Measurements from ENCODE around the gene MCF2L.

Gene MCF2L

DNA sequence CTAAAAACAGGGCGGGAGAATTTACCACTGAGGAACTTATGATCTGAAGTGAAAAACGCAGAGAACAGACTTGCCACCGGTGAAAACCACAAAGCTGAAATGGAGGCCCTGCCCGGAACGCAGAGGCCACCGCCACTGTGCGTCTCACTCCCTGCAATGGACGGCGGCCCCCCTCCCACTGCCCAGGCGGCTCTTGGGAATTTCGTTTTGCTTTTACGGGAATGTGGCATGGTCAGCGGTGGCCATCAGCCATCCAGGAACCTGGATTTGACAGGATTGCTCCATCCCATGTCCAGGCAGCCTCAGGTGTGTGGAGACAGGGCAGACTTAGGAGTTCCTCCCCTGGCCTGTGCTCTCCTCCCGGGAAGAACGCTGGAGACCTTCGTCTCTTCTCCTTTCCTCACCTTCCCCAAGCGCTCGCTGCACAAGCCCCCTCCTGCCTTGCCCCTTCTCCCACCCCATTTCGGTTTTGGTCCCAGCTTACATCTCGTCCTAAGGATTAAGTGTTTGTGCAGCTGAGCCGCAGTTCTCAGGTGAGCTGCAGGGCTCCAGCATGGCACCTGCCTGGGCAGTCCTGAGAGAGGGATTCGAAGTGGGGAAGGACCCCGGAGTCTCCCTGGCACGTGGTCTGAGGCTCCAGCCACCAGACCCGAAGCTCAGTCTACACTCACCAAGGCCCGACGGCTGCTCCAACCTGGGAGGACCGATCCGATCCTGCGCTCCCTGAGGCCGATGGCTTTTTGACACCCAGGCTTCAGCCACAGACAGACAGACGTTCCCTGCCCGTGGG is 49.9 kb downstream of the MCF2L start:
- DNase-seq (ENCODE audit: low read depth), result no peak
- H3K4me3 ChIP-seq (ENCODE audit: low read length), result no peak overlapping the region
- TF ChIP-seq, protein P1, sequence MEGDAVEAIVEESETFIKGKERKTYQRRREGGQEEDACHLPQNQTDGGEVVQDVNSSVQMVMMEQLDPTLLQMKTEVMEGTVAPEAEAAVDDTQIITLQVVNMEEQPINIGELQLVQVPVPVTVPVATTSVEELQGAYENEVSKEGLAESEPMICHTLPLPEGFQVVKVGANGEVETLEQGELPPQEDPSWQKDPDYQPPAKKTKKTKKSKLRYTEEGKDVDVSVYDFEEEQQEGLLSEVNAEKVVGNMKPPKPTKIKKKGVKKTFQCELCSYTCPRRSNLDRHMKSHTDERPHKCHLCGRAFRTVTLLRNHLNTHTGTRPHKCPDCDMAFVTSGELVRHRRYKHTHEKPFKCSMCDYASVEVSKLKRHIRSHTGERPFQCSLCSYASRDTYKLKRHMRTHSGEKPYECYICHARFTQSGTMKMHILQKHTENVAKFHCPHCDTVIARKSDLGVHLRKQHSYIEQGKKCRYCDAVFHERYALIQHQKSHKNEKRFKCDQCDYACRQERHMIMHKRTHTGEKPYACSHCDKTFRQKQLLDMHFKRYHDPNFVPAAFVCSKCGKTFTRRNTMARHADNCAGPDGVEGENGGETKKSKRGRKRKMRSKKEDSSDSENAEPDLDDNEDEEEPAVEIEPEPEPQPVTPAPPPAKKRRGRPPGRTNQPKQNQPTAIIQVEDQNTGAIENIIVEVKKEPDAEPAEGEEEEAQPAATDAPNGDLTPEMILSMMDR (conservative IDR thresholded peaks at IDR 0.05; ENCODE audit: low read length), result no peak

DNA sequence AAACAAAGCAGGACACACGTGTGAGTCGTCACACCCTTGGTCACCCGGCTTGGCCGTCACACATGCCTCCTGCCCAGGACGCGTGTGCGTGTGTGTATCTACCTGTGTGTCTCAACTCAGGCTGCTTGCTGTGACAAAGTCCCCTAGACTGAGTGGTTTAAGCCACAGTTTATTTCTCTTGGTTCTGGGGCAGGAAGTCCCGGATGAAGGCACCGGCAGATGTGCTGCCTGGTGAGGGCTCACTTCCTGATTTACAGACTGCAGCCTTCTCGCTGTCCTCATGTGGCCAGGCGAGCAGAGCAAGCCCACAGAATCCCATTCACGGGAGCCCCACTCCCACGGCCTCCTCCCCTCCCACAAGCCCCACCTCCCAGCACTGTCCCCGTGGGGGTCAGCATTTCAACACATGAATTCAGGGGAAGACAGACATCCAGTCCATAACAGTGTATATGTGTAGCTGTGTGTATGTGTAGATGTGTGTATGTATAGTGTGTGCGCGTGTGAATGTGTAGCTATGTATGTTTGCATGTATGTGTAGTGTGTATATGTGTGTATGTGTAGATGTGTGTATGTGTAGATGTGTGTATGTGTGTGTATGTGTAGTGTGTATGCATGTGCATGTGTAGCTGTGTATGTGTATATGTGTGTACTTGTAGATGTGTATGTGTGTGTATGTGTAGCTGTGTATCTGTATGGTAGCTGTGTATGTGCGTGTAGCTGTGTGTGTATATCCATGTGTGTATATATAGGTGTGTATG is 51.5 kb downstream of the MCF2L start:
- H3K4me3 ChIP-seq (ENCODE audit: low read length), result no peak overlapping the region
- TF ChIP-seq, protein P1 (conservative IDR thresholded peaks at IDR 0.05; ENCODE audit: low read length), result no peak
- no peak for DNase-seq (ENCODE audit: low read depth)

DNA sequence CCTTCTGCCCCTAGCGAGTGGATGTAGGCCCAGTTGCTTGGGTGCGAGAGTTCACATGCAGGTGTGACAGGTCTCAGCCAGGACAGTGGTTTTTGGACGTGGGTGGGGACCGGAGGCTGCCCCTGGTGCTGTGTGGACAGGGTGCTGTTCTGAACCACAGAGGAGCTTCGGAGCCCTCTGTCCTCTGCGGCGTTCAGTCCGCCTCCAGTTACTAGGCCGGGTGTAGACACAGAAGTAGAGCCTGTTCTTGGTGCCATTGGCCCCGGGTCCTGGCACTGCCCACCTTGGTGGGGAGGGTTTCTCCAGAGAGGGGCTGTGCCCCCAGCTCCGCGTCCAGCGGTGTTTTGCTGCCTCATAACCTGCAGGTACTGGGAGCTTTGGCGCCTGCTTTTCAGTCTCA is 52.4 kb downstream of the MCF2L start:
- TF ChIP-seq, protein P1 (conservative IDR thresholded peaks at IDR 0.05; ENCODE audit: low read length), result no peak
- no peak overlapping the region for H3K4me3 ChIP-seq (ENCODE audit: low read length)
- DNase-seq (ENCODE audit: low read depth), result no peak

DNA sequence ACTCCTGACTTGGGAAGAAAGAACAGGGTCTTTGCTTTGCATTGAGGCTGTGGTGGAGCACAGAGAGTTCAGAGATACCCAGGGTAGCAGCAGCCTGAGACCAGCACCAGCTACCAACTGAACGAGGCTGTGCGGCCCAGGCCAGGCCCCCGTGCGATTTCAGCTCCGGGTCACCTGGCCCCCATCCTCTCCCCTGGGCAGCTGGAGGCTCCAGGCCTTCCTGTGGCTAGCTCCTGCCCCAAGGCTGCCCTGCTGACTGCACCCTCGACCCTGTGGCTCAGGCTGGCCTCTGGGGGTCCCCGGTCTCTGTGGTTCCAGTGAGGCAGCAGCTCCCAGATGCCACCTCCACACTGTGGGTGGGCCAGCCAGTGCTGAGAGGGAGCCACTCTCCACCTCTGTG is 52.8 kb downstream of the MCF2L start:
- DNase-seq (ENCODE audit: low read depth), result no peak
- H3K4me3 ChIP-seq (ENCODE audit: low read length), result no peak overlapping the region
- TF ChIP-seq, protein P1 (conservative IDR thresholded peaks at IDR 0.05; ENCODE audit: low read length), result no peak

DNA sequence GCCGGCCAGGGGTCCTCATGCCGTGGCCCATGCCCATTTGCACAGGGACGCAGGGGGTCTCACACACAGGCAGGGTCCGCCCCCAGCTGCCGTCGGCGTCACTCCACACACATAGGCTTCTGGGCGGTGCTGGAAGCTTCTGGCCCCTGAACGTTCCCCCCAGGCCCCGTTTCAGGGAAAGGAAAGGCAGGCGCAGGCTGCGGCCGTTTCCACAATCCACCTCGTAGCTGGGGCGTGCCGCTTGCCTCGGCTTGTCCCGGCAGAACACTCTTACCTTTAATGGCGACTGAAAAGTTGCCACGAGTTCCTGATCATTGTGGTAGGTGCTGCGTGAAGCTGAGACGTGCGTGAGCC is 53.4 kb downstream of the MCF2L start:
- TF ChIP-seq, protein P1 (conservative IDR thresholded peaks at IDR 0.05; ENCODE audit: low read length), result no peak
- no peak for DNase-seq (ENCODE audit: low read depth)
- H3K4me3 ChIP-seq (ENCODE audit: low read length), result no peak overlapping the region

DNA sequence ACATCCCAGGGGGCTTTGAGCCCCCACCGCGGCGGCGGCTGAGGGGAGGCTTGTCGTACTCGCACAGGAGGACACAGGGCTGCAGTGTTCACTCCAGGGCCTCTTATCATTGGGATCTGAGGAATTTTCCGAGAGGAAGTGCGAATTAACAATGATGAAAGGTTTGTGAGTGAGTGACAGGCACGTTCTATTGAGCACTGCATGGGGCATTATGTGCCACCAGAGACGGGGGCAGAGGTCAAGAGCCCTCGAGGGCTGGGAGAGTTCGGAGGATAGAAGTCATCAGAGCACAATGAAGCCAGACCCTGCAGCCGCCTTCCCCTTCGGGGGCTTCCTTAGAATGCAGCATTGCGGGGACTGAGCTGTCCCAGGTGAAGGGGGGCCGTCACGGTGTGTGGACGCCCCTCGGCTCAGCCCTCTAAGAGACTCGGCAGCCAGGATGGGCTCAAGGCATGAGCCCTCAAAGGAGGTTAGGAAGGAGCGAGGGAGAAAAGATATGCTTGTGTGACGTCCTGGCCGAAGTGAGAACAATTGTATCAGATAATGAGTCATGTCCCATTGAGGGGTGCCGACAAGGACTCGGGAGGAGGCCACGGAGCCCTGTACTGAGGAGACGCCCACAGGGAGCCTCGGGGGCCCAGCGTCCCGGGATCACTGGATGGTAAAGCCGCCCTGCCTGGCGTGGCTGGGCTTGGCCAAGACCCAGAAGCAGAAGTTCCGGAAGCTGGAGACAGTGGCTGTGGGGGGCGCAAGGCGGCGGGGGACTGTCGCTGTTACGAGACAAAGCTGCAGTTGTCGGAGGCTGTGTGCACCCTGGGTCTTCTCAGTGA is 53.9 kb downstream of the MCF2L start:
- TF ChIP-seq, protein P1 (conservative IDR thresholded peaks at IDR 0.05; ENCODE audit: low read length), result no peak
- no peak for DNase-seq (ENCODE audit: low read depth)
- no peak overlapping the region for H3K4me3 ChIP-seq (ENCODE audit: low read length)

Measured in AG10803 (cell line).